AG04450 (cell line): ENCODE data around the gene ERO1B. TPM values are rescaled to one million over a fixed set of nuclear protein-coding genes. Genes with fewer than 3 reads are reported as not detected.
"Not testable (repeated sequence)": the region's sequence is repeated elsewhere in the genome, so short reads cannot be mapped to it uniquely, and the experiment has no call there.

Experiments
- CTCF ChIA-PET: fragments of 300-600, 350-600 bp; formaldehyde crosslinking; extraction: SDS; loops from one replicate; lab custom pipeline; 2022; ENCODE audit warnings: antibody characterized with exemption, inconsistent platforms; lab: Charles Lee
- POLR2A ChIA-PET: fragments of 350-600 bp; formaldehyde crosslinking; extraction: SDS; loops from one replicate; lab custom pipeline; 2021; ENCODE audit warnings: antibody characterized with exemption, inconsistent platforms; lab: Yijun Ruan, JAX
- DNase-seq: peaks from one replicate; pipeline ENCODE4 v3.0.0-alpha.2; 2011; ENCODE audit warnings: low read depth, low spot score
- H3K27ac ChIP-seq: one replicate; pipeline ENCODE4 v1.5.1; 2012; ENCODE audit warnings: low read depth, low read length, control low read depth
- H3K27me3 ChIP-seq: one replicate; pipeline ENCODE4 v1.6.0; 2012; ENCODE audit warnings: low read length; ENCODE audit not compliant: control insufficient read depth, insufficient read depth
- H3K4me3 ChIP-seq: 2 replicates; pipeline ENCODE4 v1.5.1; 2011; ENCODE audit warnings: mild to moderate bottlenecking, low read depth, low read length, control low read depth
- H3K9me3 ChIP-seq: 2 replicates; pipeline ENCODE4 v1.5.1; 2012; ENCODE audit warnings: low read length; ENCODE audit not compliant: control insufficient read depth, insufficient read depth
- polyA minus RNA-seq: library from RNA; depleted of rRNA, polyadenylated mRNA; stranded (reverse); fragments of >200 nt; gene quantifications from 2 replicates; pipeline ENCODE4 v1.2.3, GENCODE V29; 2011; rRNA and poly(A)+ RNA removed
- polyA plus RNA-seq: library from polyadenylated mRNA; depleted of rRNA; stranded (reverse); fragments of >200 nt; gene quantifications from 2 replicates; pipeline ENCODE4 v1.2.3, GENCODE V29; 2011; rRNA removed
- TF ChIP-seq, protein P1 (sequence below): IDR thresholded peaks from 2 replicates; pipeline ENCODE4 v1.5.1; 2011; ENCODE audit warnings: low read depth, low read length, control low read depth, inconsistent platforms

Gene ERO1B, protein sequence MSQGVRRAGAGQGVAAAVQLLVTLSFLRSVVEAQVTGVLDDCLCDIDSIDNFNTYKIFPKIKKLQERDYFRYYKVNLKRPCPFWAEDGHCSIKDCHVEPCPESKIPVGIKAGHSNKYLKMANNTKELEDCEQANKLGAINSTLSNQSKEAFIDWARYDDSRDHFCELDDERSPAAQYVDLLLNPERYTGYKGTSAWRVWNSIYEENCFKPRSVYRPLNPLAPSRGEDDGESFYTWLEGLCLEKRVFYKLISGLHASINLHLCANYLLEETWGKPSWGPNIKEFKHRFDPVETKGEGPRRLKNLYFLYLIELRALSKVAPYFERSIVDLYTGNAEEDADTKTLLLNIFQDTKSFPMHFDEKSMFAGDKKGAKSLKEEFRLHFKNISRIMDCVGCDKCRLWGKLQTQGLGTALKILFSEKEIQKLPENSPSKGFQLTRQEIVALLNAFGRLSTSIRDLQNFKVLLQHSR
- polyA plus RNA-seq (1.1 and 2.2 TPM in 2 replicates), polyA minus RNA-seq (0.37 and 0.78 TPM in 2 replicates)

DNA sequence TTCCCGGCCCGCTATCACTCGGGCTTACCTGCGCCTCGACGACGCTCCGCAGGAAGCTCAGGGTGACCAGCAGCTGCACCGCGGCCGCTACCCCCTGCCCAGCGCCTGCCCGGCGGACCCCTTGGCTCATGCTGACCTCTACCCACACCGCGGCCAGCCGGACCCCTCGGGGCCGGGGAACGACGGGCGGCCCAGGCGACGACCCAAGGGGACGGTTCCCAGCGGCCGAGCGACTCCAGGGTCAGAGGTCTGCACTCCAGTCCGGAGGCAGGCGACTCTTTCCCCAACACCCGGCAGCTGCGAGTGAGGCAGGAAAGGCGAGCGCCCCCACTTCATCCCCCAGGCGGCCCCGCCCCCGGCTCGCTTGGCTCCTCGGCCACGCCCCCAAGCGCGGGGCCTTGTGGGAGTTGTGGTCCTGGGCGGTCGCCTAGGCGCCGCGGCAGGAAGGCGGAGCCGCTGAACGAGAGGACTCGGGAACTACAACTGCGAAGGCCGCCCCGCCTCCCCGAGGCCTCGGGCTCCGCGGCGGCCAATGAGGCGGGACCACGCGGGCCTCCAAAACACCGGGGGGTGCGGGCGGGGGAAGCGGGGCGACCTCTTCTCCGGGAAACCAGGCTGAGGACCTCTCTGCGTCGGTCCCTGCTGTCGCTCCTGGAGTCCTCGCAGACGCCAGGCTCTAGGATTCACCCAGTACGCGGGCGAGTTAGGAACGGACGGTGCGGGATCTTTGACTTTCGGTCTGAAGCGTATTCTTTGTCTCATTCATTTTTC is at the start of gene ERO1B:
Gene ERO1B, minus strand, starts transcription at position 305 of the 771 bp plus-strand sequence. Its CDS starts 175 bp downstream, at position 130.
- TF ChIP-seq, protein P1, sequence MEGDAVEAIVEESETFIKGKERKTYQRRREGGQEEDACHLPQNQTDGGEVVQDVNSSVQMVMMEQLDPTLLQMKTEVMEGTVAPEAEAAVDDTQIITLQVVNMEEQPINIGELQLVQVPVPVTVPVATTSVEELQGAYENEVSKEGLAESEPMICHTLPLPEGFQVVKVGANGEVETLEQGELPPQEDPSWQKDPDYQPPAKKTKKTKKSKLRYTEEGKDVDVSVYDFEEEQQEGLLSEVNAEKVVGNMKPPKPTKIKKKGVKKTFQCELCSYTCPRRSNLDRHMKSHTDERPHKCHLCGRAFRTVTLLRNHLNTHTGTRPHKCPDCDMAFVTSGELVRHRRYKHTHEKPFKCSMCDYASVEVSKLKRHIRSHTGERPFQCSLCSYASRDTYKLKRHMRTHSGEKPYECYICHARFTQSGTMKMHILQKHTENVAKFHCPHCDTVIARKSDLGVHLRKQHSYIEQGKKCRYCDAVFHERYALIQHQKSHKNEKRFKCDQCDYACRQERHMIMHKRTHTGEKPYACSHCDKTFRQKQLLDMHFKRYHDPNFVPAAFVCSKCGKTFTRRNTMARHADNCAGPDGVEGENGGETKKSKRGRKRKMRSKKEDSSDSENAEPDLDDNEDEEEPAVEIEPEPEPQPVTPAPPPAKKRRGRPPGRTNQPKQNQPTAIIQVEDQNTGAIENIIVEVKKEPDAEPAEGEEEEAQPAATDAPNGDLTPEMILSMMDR: no peak
- Histone ChIP-seq H3K27ac (no peak within 1 kb of the TSS), H3K27me3 (peaks cover 17% of the 10 kb centered on the region), H3K4me3 (peak within 1 kb of the TSS; percentile 76), H3K9me3 (no peaks in the 10 kb centered on the region; the same call in 1 of the 2 replicates)
- ChIA-PET CTCF (no interaction called here), POLR2A (interaction anchor here (1.2 kb wide), 1 partner anchor 141 kb away, joined by 3 read pairs; no protein-coding TSS in a partner anchor)
- peak; percentile 72 for DNase-seq

DNA sequence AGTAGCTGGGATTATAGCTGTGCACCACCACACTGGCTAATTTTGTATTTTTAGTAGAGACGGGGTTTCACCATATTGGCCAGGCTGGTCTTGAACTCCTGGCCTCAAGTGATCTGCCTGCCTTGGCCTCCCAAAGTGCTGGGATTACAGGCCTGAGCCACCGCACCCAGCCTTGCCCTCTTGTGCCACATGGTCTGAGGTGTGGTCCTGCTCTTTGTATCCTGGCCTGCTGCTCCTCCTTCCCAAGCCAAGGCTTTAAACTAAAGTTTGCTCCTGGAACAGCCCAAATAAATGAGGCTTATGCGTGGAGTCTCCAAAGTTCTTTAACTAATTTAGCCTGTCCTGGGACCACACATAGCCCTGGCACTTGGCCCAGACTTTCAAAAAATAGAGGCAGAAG is 49.7 kb upstream of the ERO1B start:
- DNase-seq, CTCF ChIA-PET, H3K9me3 ChIP-seq, POLR2A ChIA-PET, H3K27me3 ChIP-seq, H3K27ac ChIP-seq, H3K4me3 ChIP-seq: not testable (repeated sequence)

DNA sequence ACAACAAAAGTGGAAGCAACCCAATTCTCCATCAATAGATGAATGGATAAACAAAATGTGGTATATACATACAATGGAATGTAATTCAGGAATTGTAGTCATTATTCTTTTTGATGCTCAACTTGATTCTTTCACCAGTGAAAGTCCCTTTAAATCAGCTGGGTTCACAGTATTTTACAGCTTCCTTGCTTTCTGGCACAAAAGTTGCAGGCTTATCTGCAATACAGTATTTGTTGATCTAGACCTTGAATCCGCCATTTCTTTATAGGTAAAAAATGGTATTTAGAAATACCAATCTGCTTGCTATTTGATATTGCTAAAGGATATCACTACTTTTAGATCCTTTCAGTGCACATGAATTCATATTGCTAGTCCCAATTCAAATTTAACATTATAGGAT is 44.7 kb upstream of the ERO1B start:
- Histone ChIP-seq H3K27me3 (peaks cover 2% of the 10 kb centered on the region), H3K4me3 (no peak overlapping the region), H3K27ac (no peak overlapping the region), H3K9me3 (no peaks in the 10 kb centered on the region)
- DNase-seq: no peak
- POLR2A ChIA-PET: no interaction called here
- TF ChIP-seq, protein P1: no peak
- CTCF ChIA-PET: no interaction called here

DNA sequence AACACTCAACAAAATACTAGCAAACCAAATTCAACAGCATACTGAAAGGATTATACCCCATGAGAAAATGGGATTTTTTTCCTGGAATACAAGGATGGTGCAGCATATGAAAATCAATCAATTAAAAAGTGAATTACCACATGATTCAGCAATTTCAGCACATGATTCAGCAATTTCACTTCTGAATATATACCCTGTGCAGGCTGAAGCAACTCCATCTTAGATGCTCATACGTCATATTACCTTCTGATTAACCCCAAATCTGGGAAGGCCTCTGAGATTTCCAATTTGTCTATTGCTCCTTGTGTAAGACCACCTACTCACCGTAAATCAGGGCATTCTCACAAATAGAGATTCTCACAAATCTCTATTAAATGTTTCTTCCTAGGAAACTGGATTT is 43.8 kb upstream of the ERO1B start:
- ChIA-PET POLR2A (no interaction called here), CTCF (no interaction called here)
- no peaks in the 10 kb centered on the region for H3K9me3 ChIP-seq
- no peak overlapping the region for H3K4me3 ChIP-seq
- TF ChIP-seq, protein P1: no peak
- no peak for DNase-seq
- H3K27me3 ChIP-seq: peaks cover 2% of the 10 kb centered on the region
- no peak overlapping the region for H3K27ac ChIP-seq

DNA sequence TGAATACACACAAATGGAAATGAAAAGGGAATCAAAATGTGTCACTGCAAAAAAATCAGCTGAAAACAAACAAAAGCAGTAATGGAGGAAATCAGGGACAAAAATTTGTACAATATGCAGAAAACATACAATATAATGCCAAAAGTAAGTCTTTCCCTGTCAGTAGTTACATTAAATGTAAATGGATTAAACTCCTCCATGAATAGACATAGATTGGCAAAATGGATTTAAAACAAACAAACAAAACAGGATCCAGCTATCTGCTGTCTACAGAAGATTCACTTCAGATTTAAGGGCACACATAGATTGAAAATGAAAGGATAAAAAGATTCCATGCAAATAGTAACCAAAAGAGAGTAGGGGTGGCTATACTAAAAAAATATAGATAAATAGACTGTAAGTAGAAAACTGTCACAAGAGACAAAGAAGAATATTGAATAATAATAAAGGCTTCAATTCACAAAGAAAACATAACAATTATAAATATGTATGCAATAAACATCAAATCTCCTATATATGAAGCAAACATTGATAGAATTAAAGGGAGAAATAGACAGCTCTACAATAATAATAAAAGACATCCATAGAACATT is 42.2 kb upstream of the ERO1B start:
- Histone ChIP-seq H3K27ac (no peak overlapping the region), H3K4me3 (no peak overlapping the region), H3K27me3 (peaks cover 2% of the 10 kb centered on the region), H3K9me3 (no peaks in the 10 kb centered on the region)
- no peak for DNase-seq
- TF ChIP-seq, protein P1: no peak
- CTCF ChIA-PET: interaction anchor here (0.7 kb wide), 1 partner anchor 61 kb away, joined by 3 read pairs; no protein-coding TSS in a partner anchor
- POLR2A ChIA-PET: no interaction called here
